SK-MEL-5 (cell line): ENCODE data around the gene DPY19L3. TPM values are rescaled to one million over a fixed set of nuclear protein-coding genes. Genes with fewer than 3 reads are reported as not detected.
"Not testable (repeated sequence)": the region's sequence is repeated elsewhere in the genome, so short reads cannot be mapped to it uniquely, and the experiment has no call there.

Source experiments
- DNase-seq: peaks from one replicate; pipeline ENCODE4 v3.0.0-alpha.2; 2016; ENCODE audit warnings: low read depth, low spot score
- in situ Hi-C: cut with HindIII; loops from 2 replicates; pipeline ENCODE4 v1.10.0; 2016; ENCODE audit warnings: low sequenced_read_pairs, high pct_unique_total_duplicates, low pct_unique_long_range_greater_than_20kb
- total RNA-seq: library from RNA; depleted of rRNA; stranded (reverse); fragments of >200 nt; shearing (Covaris generic); gene quantifications from 2 replicates; pipeline ENCODE4 v1.2.3, GENCODE V29; 2014

Gene DPY19L3
- total RNA-seq, 1 experiment from 2014 or later = 8.0 TPM

- in situ Hi-C loops = no loop called here
- DNase-seq = no peak
Observed at GRCh38 chr19:32421589-32422361, 16.2 kb downstream of the DPY19L3 start.

- DNase-seq = no peak
- in situ Hi-C loops = no loop called here
Observed at GRCh38 chr19:32422435-32422834, 16.9 kb downstream of the DPY19L3 start.

- in situ Hi-C loops = not testable (repeated sequence)
Observed at GRCh38 chr19:32423944-32424343, 18.4 kb downstream of the DPY19L3 start.

GRCh38 chr19:32427536-32427935, 22.0 kb downstream of the DPY19L3 start:
- in situ Hi-C loops = no loop called here
- DNase-seq = no peak

More at GRCh38 chr19:32423944-32424343, 18.4 kb downstream of the DPY19L3 start:
- not testable (repeated sequence) for DNase-seq

- DNase-seq = no peak
- in situ Hi-C loops = no loop called here
Observed at GRCh38 chr19:32436692-32437091, 31.1 kb downstream of the DPY19L3 start.

- no peak for DNase-seq
- in situ Hi-C loops = no loop called here
Observed at GRCh38 chr19:32437096-32437495, 31.5 kb downstream of the DPY19L3 start.

- no peak for DNase-seq
- in situ Hi-C loops = no loop called here
Observed at GRCh38 chr19:32438751-32439150, 33.2 kb downstream of the DPY19L3 start.

GRCh38 chr19:32442650-32443049, 37.1 kb downstream of the DPY19L3 start:
- in situ Hi-C loops = no loop called here
- no peak for DNase-seq

- in situ Hi-C loops = not testable (repeated sequence)
Observed at GRCh38 chr19:32447534-32447933, 42.0 kb downstream of the DPY19L3 start.

GRCh38 chr19:32448026-32448425, 42.5 kb downstream of the DPY19L3 start:
- in situ Hi-C loops = no loop called here
- no peak for DNase-seq

More at GRCh38 chr19:32447534-32447933, 42.0 kb downstream of the DPY19L3 start:
- not testable (repeated sequence) for DNase-seq

GRCh38 chr19:32450217-32450616, 44.6 kb downstream of the DPY19L3 start:
- in situ Hi-C loops = no loop called here
- DNase-seq = no peak

GRCh38 chr19:32453736-32454135, 48.2 kb downstream of the DPY19L3 start:
- in situ Hi-C loops = no loop called here
- no peak for DNase-seq

- in situ Hi-C loops = no loop called here
- DNase-seq = no peak
Observed at GRCh38 chr19:32456406-32456805, 50.8 kb downstream of the DPY19L3 start.

- no peak for DNase-seq
- in situ Hi-C loops = no loop called here
Observed at GRCh38 chr19:32457571-32458158, 52.1 kb downstream of the DPY19L3 start.

- in situ Hi-C loops = no loop called here
- no peak for DNase-seq
Observed at GRCh38 chr19:32458500-32459123, 53.0 kb downstream of the DPY19L3 start.

- no peak for DNase-seq
- in situ Hi-C loops = no loop called here
Observed at GRCh38 chr19:32459204-32459865, 53.8 kb downstream of the DPY19L3 start.

GRCh38 chr19:32460476-32460875, 54.9 kb downstream of the DPY19L3 start:
- in situ Hi-C loops = no loop called here

GRCh38 chr19:32464279-32464678, 58.7 kb downstream of the DPY19L3 start:
- DNase-seq = peak; percentile 45
- in situ Hi-C loops = no loop called here

More at GRCh38 chr19:32460476-32460875, 54.9 kb downstream of the DPY19L3 start:
- no peak for DNase-seq
